Measurements from ENCODE around the gene EIF4E1B.

DNA sequence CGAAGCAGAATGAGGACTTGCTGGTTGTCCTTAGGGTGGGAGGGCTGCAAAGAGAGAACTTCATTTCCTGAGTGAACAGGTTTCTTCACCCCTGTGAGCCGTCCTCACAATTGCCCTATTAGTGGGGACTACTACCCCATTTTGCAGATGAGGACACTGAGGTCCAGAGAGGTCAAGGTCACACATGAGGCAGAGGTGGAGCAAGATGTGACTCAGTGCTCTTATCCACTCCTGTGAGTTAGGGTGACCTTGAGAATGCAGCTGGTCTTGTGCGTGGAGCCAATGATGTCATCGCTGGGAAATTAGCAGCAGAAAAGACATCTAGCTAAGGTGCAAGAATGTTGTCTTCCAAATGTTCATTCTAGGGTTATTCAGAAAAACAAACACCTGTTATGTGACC, 47.4 kb upstream of the EIF4E1B start:
- TF ChIP-seq, protein P1, sequence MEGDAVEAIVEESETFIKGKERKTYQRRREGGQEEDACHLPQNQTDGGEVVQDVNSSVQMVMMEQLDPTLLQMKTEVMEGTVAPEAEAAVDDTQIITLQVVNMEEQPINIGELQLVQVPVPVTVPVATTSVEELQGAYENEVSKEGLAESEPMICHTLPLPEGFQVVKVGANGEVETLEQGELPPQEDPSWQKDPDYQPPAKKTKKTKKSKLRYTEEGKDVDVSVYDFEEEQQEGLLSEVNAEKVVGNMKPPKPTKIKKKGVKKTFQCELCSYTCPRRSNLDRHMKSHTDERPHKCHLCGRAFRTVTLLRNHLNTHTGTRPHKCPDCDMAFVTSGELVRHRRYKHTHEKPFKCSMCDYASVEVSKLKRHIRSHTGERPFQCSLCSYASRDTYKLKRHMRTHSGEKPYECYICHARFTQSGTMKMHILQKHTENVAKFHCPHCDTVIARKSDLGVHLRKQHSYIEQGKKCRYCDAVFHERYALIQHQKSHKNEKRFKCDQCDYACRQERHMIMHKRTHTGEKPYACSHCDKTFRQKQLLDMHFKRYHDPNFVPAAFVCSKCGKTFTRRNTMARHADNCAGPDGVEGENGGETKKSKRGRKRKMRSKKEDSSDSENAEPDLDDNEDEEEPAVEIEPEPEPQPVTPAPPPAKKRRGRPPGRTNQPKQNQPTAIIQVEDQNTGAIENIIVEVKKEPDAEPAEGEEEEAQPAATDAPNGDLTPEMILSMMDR (IDR thresholded peaks at IDR 0.05): no peak
- TF ChIP-seq POLR2A (IDR thresholded peaks at IDR 0.05): no peak
